HepG2 (cell line): ENCODE measurements around the gene ZSCAN26. TPM values are rescaled to one million over a fixed set of nuclear protein-coding genes. Genes with fewer than 3 reads are reported as not detected.
A peak's percentile ranks its signal among the peaks of the same experiment; 100 is the strongest.

ENCODE experiments used
- ATRX ChIP-seq: sonication (generic); formaldehyde crosslinking; IDR thresholded peaks from 2 replicates; pipeline ENCODE4 v1.4.0; 2020; ENCODE audit warnings: missing genetic modification reagents, borderline replicate concordance
- CEBPB ChIP-seq: IDR thresholded peaks from 2 replicates; pipeline ENCODE4 v1.6.1; 2011; ENCODE audit warnings: low read depth, low read length, improper control_type of control experiment, borderline replicate concordance
- FOXK1 ChIP-seq: sonication (generic); formaldehyde crosslinking; IDR thresholded peaks from 2 replicates; pipeline ENCODE4 v1.4.0; 2020; ENCODE audit warnings: low read depth, missing genetic modification reagents, borderline replicate concordance
- GTF2F1 ChIP-seq: fragments of 150-350 bp; IDR thresholded peaks from 2 replicates; pipeline ENCODE4 v1.6.1; 2014; ENCODE audit warnings: low read length
- HMG20B ChIP-seq: conservative IDR thresholded peaks from 2 replicates; pipeline ENCODE4 v1.6.1; 2016; ENCODE audit warnings: missing genetic modification reagents, missing compliant biosample characterization
- KLF13 ChIP-seq: sonication (generic); formaldehyde crosslinking; IDR thresholded peaks from 2 replicates; pipeline ENCODE4 v1.4.0; 2020; ENCODE audit warnings: mild to moderate bottlenecking, missing genetic modification reagents
- MED8 ChIP-seq: sonication (generic); formaldehyde crosslinking; IDR thresholded peaks from 2 replicates; pipeline ENCODE4 v1.8.1; 2023; ENCODE audit warnings: mild to moderate bottlenecking, missing genetic modification reagents; ENCODE audit not compliant: insufficient replicate concordance
- NAIF1 ChIP-seq: sonication (generic); formaldehyde crosslinking; IDR thresholded peaks from 2 replicates; pipeline ENCODE4 v1.5.0; 2020; ENCODE audit warnings: mild to moderate bottlenecking, missing genetic modification reagents, borderline replicate concordance
- NR1H2 ChIP-seq: sonication (generic); formaldehyde crosslinking; IDR thresholded peaks from 2 replicates; pipeline ENCODE4 v1.8.1; 2022; ENCODE audit warnings: low read depth, missing genetic modification reagents, borderline replicate concordance
- NR2F6 ChIP-seq, 2 experiments: IDR thresholded peaks; 2 replicates each; pipeline ENCODE4 v1.6.1; 2016; ENCODE audit warnings: antibody characterized with exemption in 1 of 2, mild to moderate bottlenecking in 1 of 2
- PAWR ChIP-seq: sonication (generic); formaldehyde crosslinking; IDR thresholded peaks from 2 replicates; pipeline ENCODE4 v1.4.0; 2020; ENCODE audit warnings: missing genetic modification reagents, mild to moderate bottlenecking, borderline replicate concordance
- POLR2G ChIP-seq: fragments of 200-400 bp; formaldehyde crosslinking; IDR thresholded peaks from 2 replicates; pipeline ENCODE4 v1.6.1; 2018; ENCODE audit warnings: mild to moderate bottlenecking, low read depth, low read length, moderate library complexity
- RAD21 ChIP-seq: fragments of 450-650 bp; formaldehyde crosslinking; IDR thresholded peaks from 2 replicates; pipeline ENCODE4 v1.5.0; 2020; ENCODE audit warnings: mild to moderate bottlenecking
- SALL2 ChIP-seq: sonication (generic); formaldehyde crosslinking; IDR thresholded peaks from 2 replicates; pipeline ENCODE4 v1.8.1; 2023; ENCODE audit warnings: mild to moderate bottlenecking, missing genetic modification reagents, inconsistent platforms
- ZFP91 ChIP-seq: sonication (generic); formaldehyde crosslinking; IDR thresholded peaks from 2 replicates; pipeline ENCODE4 v1.9.0; 2022; ENCODE audit warnings: missing genetic modification reagents, mild to moderate bottlenecking, borderline replicate concordance
- ZFX ChIP-seq: sonication (generic); formaldehyde crosslinking; IDR thresholded peaks from 2 replicates; pipeline ENCODE4 v1.4.0; 2020; ENCODE audit warnings: mild to moderate bottlenecking, low read depth, missing genetic modification reagents, moderate library complexity
- ZNF256 ChIP-seq: sonication (generic); formaldehyde crosslinking; conservative IDR thresholded peaks from 2 replicates; pipeline ENCODE4 v1.4.0; 2020; ENCODE audit warnings: missing genetic modification reagents
- ZNF430 ChIP-seq: sonication (generic); formaldehyde crosslinking; IDR thresholded peaks from 2 replicates; pipeline ENCODE4 v1.9.0; 2021; ENCODE audit warnings: mild to moderate bottlenecking, missing genetic modification reagents
- ZNF432 ChIP-seq: sonication (generic); formaldehyde crosslinking; IDR thresholded peaks from 2 replicates; pipeline ENCODE4 v1.5.0; 2020; ENCODE audit warnings: missing genetic modification reagents, mild to moderate bottlenecking, borderline replicate concordance
- ZNF572 ChIP-seq: sonication (generic); formaldehyde crosslinking; IDR thresholded peaks from 2 replicates; pipeline ENCODE4 v1.5.1; 2020; ENCODE audit warnings: mild to moderate bottlenecking, missing genetic modification reagents
- ZNF772 ChIP-seq: sonication (generic); formaldehyde crosslinking; IDR thresholded peaks from 2 replicates; pipeline ENCODE4 v1.5.0; 2020; ENCODE audit warnings: mild to moderate bottlenecking, missing genetic modification reagents
- ZNF780A ChIP-seq: sonication (generic); formaldehyde crosslinking; IDR thresholded peaks from 2 replicates; pipeline ENCODE4 v1.8.0; 2022; ENCODE audit warnings: mild to moderate bottlenecking, missing genetic modification reagents, moderate library complexity
- polyA plus RNA-seq, 8 experiments: library from polyadenylated mRNA; depleted of rRNA in 3 of 8; stranded (reverse) in 7 of 8; unstranded in 1 of 8; fragments of >200 nt; fragmentation: Illumina TruSeq in 4 of 8; extraction: Trizol in 4 of 8; gene quantifications; 2 replicates each; pipeline versions ENCODE4 v1.2.1 to v1.2.3, GENCODE V29; 2011 to 2016; ENCODE audit warnings: low read depth in 4 of 8, missing spikeins in 1 of 8, mixed read lengths in 1 of 8; ENCODE audit not compliant: insufficient read depth in 1 of 8
- total RNA-seq, 5 experiments: library from RNA; depleted of rRNA; stranded (reverse); fragments of >200 nt; fragmentation: Illumina TruSeq; extraction: Trizol; gene quantifications; 2 replicates each; pipeline ENCODE4 v1.2.3, GENCODE V29; 2016; ENCODE audit warnings: low read depth in 1 of 5
- TF ChIP-seq, protein P1 (sequence below): sonication (generic); formaldehyde crosslinking; IDR thresholded peaks from 2 replicates; pipeline ENCODE4 v1.9.0; 2021; ENCODE audit warnings: missing genetic modification reagents, mild to moderate bottlenecking, borderline replicate concordance
- TF ChIP-seq, protein P2 (sequence below): IDR thresholded peaks from 2 replicates; pipeline ENCODE4 v1.6.1; 2016; ENCODE audit warnings: low read depth, borderline replicate concordance
- TF ChIP-seq, protein P3 (sequence below): sonication (generic); formaldehyde crosslinking; IDR thresholded peaks from 2 replicates; pipeline ENCODE4 v1.5.0; 2020; ENCODE audit warnings: mild to moderate bottlenecking, missing genetic modification reagents, moderate library complexity

Gene ZSCAN26
- total and polyA plus RNA-seq, 2 of the 13 experiments (the other 11 are each of a cell fraction or from before 2014, with no cell fraction given) = 12.0 to 15.6 TPM

- TF ChIP-seq ZFP91 (CRISPR knock-in tag) (peak; percentile 86), ZFX (CRISPR knock-in tag) (peak; percentile 69), HMG20B (CRISPR knock-in tag) (no peak; the same call in 1 of the 2 replicates), NAIF1 (CRISPR knock-in tag) (peak; percentile 83), POLR2G (peak; percentile 95), ZNF430 (CRISPR knock-in tag) (peak; percentile 79; the same call in 1 of the 2 replicates), CEBPB (no peak), PAWR (CRISPR knock-in tag) (no peak), NR1H2 (CRISPR knock-in tag) (no peak), ZNF572 (CRISPR knock-in tag) (no peak), SALL2 (CRISPR knock-in tag) (peak; percentile 60; the same call in 1 of the 2 replicates), ATRX (CRISPR knock-in tag) (no peak), GTF2F1 (no peak), FOXK1 (CRISPR knock-in tag) (peak; percentile 67; the same call in 1 of the 2 replicates), MED8 (CRISPR knock-in tag) (no peak), NR2F6 (IDR thresholded peaks at IDR 0.05) (no peak), NR2F6 (CRISPR knock-in tag; IDR thresholded peaks at IDR 0.05) (peak; percentile 50; the same call in 1 of the 2 replicates), ZNF780A (CRISPR knock-in tag) (no peak; the same call in 1 of the 2 replicates), ZNF256 (CRISPR knock-in tag) (0 out of 2 replicates have a peak, but pooled peaks have one; percentile 17), ZNF432 (CRISPR knock-in tag) (no peak), RAD21 (peak; percentile 76), KLF13 (CRISPR knock-in tag) (no peak), ZNF772 (CRISPR knock-in tag) (peak; percentile 88)
- TF ChIP-seq, protein P1, sequence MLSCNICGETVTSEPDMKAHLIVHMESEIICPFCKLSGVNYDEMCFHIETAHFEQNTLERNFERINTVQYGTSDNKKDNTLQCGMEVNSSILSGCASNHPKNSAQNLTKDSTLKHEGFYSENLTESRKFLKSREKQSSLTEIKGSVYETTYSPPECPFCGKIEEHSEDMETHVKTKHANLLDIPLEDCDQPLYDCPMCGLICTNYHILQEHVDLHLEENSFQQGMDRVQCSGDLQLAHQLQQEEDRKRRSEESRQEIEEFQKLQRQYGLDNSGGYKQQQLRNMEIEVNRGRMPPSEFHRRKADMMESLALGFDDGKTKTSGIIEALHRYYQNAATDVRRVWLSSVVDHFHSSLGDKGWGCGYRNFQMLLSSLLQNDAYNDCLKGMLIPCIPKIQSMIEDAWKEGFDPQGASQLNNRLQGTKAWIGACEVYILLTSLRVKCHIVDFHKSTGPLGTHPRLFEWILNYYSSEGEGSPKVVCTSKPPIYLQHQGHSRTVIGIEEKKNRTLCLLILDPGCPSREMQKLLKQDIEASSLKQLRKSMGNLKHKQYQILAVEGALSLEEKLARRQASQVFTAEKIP (CRISPR knock-in tag) = no peak
- TF ChIP-seq, protein P2, sequence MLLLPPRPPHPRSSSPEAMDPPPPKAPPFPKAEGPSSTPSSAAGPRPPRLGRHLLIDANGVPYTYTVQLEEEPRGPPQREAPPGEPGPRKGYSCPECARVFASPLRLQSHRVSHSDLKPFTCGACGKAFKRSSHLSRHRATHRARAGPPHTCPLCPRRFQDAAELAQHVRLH (CRISPR knock-in tag) = peak; percentile 62; the same call in 1 of the 2 replicates
- TF ChIP-seq, protein P3, sequence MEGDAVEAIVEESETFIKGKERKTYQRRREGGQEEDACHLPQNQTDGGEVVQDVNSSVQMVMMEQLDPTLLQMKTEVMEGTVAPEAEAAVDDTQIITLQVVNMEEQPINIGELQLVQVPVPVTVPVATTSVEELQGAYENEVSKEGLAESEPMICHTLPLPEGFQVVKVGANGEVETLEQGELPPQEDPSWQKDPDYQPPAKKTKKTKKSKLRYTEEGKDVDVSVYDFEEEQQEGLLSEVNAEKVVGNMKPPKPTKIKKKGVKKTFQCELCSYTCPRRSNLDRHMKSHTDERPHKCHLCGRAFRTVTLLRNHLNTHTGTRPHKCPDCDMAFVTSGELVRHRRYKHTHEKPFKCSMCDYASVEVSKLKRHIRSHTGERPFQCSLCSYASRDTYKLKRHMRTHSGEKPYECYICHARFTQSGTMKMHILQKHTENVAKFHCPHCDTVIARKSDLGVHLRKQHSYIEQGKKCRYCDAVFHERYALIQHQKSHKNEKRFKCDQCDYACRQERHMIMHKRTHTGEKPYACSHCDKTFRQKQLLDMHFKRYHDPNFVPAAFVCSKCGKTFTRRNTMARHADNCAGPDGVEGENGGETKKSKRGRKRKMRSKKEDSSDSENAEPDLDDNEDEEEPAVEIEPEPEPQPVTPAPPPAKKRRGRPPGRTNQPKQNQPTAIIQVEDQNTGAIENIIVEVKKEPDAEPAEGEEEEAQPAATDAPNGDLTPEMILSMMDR (CRISPR knock-in tag) = peak; percentile 39
Measured at GRCh38 chr6:28281288-28282064, 14.5 kb downstream of the ZSCAN26 start, which contains the start of gene PGBD1 (continued).
